Activated T-helper 2 cell treated with anti-CD3 and anti-CD28 coated beads, Interferon-gamma antibody, Interleukin-2, Interleukin-4, amounts not matched to agents 10 μg/mL and 5 μg/mL and 100 μg/mL, durations not matched to agents 14 hours and 24 hours and 36 hours (primary cell): ENCODE data around the gene ANKZF1. TPM values are rescaled to one million over a fixed set of nuclear protein-coding genes. Genes with fewer than 3 reads are reported as not detected.

Experiments used
- DNase-seq: peaks from one replicate; pipeline ENCODE4 v3.0.0; 2021; ENCODE audit warnings: low spot score
- H3K27ac Mint-ChIP-seq: one replicate; pipeline ENCODE4 v1.8.0; 2021; ENCODE audit warnings: mixed read lengths
- H3K27me3 Mint-ChIP-seq: one replicate; pipeline ENCODE4 v1.8.0; 2021; ENCODE audit warnings: low read depth, mixed read lengths
- H3K36me3 Mint-ChIP-seq: one replicate; pipeline ENCODE4 v1.8.0; 2021; ENCODE audit warnings: low read depth, mixed read lengths
- H3K4me1 Mint-ChIP-seq: one replicate; pipeline ENCODE4 v1.8.0; 2021; ENCODE audit warnings: low read depth, mixed read lengths
- H3K4me3 Mint-ChIP-seq: one replicate; pipeline ENCODE4 v1.8.0; 2021; ENCODE audit warnings: low read depth, mild to moderate bottlenecking, moderate library complexity, mixed read lengths
- H3K9me3 Mint-ChIP-seq: one replicate; pipeline ENCODE4 v1.8.0; 2021; ENCODE audit warnings: mixed read lengths
- intact Hi-C: fragments of 100-400 bp; cut with micrococcal nuclease; formaldehyde crosslinking; loops from one replicate; pipeline ENCODE4 v1.15.1; 2023
- total RNA-seq: library from RNA; stranded (reverse); gene quantifications from 2 replicates; pipeline ENCODE4 v1.2.3, GENCODE V29; 2022

ANKZF1 gene
- total RNA-seq, 1 donor from 2014 or later: 133 TPM

- peaks cover 3% of the 10 kb centered on the region for H3K27me3 Mint-ChIP-seq
- intact Hi-C loops: loop anchor here (2.0 kb wide), 2 partner anchors 59 to 75 kb away; partner anchors contain the start of gene ABCB6
- peak overlapping the region; percentile 91 for H3K27ac Mint-ChIP-seq
- DNase-seq: peak; percentile 64
- H3K4me3 Mint-ChIP-seq: peak overlapping the region; percentile 68
- peaks cover 38% of the 10 kb centered on the region for H3K4me1 Mint-ChIP-seq
- peaks cover 23% of the 10 kb centered on the region for H3K36me3 Mint-ChIP-seq
- no peaks in the 10 kb centered on the region for H3K9me3 Mint-ChIP-seq
These were observed 48.4 kb downstream of the ANKZF1 start for GRCh38 chr2:219277703-219278654.

DNA sequence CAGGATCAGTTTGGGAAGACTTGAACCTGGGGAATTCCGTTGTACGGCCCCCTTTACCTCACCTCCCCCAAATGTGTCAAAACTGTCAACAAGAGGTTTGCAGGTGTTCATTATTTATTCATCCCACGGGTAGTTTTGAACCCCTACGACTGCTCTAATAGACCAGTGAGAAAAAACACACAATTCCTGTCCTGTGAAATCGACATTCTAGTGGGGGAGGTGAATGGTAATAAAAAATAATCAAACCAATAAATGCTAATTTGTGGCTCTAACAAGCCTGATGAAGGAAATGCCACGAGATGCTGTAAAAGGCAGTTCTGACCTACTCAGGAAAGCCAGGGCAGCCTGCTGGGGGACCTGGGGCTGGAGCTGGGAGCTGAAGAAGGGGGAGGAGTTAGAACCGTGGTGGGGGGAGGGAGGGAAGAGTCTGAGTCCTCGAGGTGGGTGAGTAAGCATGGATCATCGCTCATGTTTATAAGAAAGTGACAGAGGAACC is 49.1 kb downstream of the ANKZF1 start:
- intact Hi-C loops: loop anchor here (1.0 to 2.0 kb wide), 10 partner anchors 16 to 881 kb away; partner anchors contain the start of genes ABCB6, ANKZF1, ATG9A and NHEJ1
- Mint-ChIP-seq H3K9me3 (no peaks in the 10 kb centered on the region), H3K4me1 (peaks cover 39% of the 10 kb centered on the region), H3K27ac (peak overlapping the region; percentile 91), H3K4me3 (peak overlapping the region; percentile 85), H3K27me3 (peaks cover 3% of the 10 kb centered on the region), H3K36me3 (peaks cover 30% of the 10 kb centered on the region)
- no peak for DNase-seq

GRCh38 chr2:219279151-219279915 is 49.7 kb downstream of the ANKZF1 start, which contains the start of gene DNAJB2:
Gene DNAJB2 (plus strand): TSS chr2:219279366. CDS start chr2:219279834, 468 bp downstream.
- H3K4me1 Mint-ChIP-seq: peaks cover 39% of the 10 kb centered on the region
- peak; percentile 98 for DNase-seq
- peak within 1 kb of the TSS; percentile 91 for H3K27ac Mint-ChIP-seq
- H3K4me3 Mint-ChIP-seq: peak within 1 kb of the TSS; percentile 85
- no peaks in the 10 kb centered on the region for H3K9me3 Mint-ChIP-seq
- H3K27me3 Mint-ChIP-seq: peaks cover 3% of the 10 kb centered on the region
- H3K36me3 Mint-ChIP-seq: peaks cover 31% of the 10 kb centered on the region
- intact Hi-C loops: loop anchor here (1.0 to 2.0 kb wide), 10 partner anchors 15 to 882 kb away; partner anchors contain the start of genes ABCB6, ANKZF1, ATG9A and NHEJ1

- no peaks in the 10 kb centered on the region for H3K27me3 Mint-ChIP-seq
- H3K27ac Mint-ChIP-seq: peak overlapping the region; percentile 91
- H3K9me3 Mint-ChIP-seq: no peaks in the 10 kb centered on the region
- peaks cover 39% of the 10 kb centered on the region for H3K4me1 Mint-ChIP-seq
- no peak for DNase-seq
- intact Hi-C loops: loop anchor here (1.0 to 2.0 kb wide), 10 partner anchors 14 to 883 kb away; partner anchors contain the start of genes ABCB6, ANKZF1, ATG9A and NHEJ1
- peak overlapping the region; percentile 85 for H3K4me3 Mint-ChIP-seq
- peaks cover 31% of the 10 kb centered on the region for H3K36me3 Mint-ChIP-seq
These were observed 50.4 kb downstream of the ANKZF1 start for GRCh38 chr2:219279916-219280516.

DNA sequence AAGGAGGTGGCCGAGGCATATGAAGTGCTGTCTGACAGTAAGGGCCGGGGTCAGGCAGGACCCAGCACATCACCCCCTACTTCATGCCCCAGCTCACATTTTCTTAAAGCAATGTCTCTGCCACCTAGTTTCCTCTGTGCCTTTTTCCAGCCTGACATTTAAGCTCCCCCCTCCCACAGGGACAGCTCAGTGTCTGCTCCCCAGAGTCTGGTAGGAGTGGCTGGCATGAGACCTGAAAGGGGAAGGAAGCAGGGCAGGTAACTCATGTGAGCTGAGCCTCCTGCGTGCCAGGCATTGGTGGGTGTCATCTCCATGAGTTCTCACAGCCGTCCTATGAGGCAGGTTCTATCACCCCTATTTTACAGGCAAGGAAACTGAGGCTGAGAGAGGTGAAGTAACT is 51.0 kb downstream of the ANKZF1 start:
- H3K36me3 Mint-ChIP-seq: peaks cover 34% of the 10 kb centered on the region
- H3K4me1 Mint-ChIP-seq: peaks cover 39% of the 10 kb centered on the region
- intact Hi-C loops: no loop called here
- peak overlapping the region; percentile 91 for H3K27ac Mint-ChIP-seq
- peak overlapping the region; percentile 85 for H3K4me3 Mint-ChIP-seq
- no peaks in the 10 kb centered on the region for H3K9me3 Mint-ChIP-seq
- H3K27me3 Mint-ChIP-seq: no peaks in the 10 kb centered on the region
- DNase-seq: no peak

DNA sequence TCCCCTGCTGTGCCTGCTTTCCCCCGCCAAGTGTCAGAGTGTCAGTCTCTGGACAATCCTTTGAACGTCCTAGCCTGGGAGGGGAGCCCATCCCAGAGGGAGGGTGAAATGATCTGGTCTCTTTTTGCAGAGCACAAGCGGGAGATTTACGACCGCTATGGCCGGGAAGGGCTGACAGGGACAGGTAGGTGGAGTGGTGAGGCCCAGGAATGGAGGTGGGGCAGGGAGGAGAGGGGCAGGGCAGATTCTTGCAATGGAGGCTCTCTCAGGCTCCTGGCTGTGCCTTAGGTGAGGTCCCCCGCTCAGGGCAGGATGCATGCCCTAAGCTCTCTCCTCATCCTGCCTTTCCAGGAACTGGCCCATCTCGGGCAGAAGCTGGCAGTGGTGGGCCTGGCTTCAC is 52.0 kb downstream of the ANKZF1 start:
- H3K4me1 Mint-ChIP-seq: peaks cover 39% of the 10 kb centered on the region
- H3K27ac Mint-ChIP-seq: no peak overlapping the region
- no peak for DNase-seq
- H3K9me3 Mint-ChIP-seq: no peaks in the 10 kb centered on the region
- intact Hi-C loops: no loop called here
- no peak overlapping the region for H3K4me3 Mint-ChIP-seq
- peaks cover 41% of the 10 kb centered on the region for H3K36me3 Mint-ChIP-seq
- H3K27me3 Mint-ChIP-seq: no peaks in the 10 kb centered on the region

- H3K4me1 Mint-ChIP-seq: peaks cover 35% of the 10 kb centered on the region
- H3K36me3 Mint-ChIP-seq: peaks cover 41% of the 10 kb centered on the region
- intact Hi-C loops: no loop called here
- no peak for DNase-seq
- H3K27me3 Mint-ChIP-seq: no peaks in the 10 kb centered on the region
- H3K4me3 Mint-ChIP-seq: no peak overlapping the region
- H3K9me3 Mint-ChIP-seq: no peaks in the 10 kb centered on the region
- H3K27ac Mint-ChIP-seq: no peak overlapping the region
These were observed 52.8 kb downstream of the ANKZF1 start for GRCh38 chr2:219282375-219282774.

GRCh38 chr2:219282943-219283581 is 53.5 kb downstream of the ANKZF1 start:
- peaks cover 41% of the 10 kb centered on the region for H3K36me3 Mint-ChIP-seq
- H3K27me3 Mint-ChIP-seq: no peaks in the 10 kb centered on the region
- intact Hi-C loops: no loop called here
- no peak for DNase-seq
- H3K4me3 Mint-ChIP-seq: no peak overlapping the region
- H3K9me3 Mint-ChIP-seq: no peaks in the 10 kb centered on the region
- H3K4me1 Mint-ChIP-seq: peaks cover 28% of the 10 kb centered on the region
- peak overlapping the region; percentile 52 for H3K27ac Mint-ChIP-seq

GRCh38 chr2:219284501-219285372 is 55.1 kb downstream of the ANKZF1 start:
- intact Hi-C loops: no loop called here
- Mint-ChIP-seq H3K4me3 (no peak overlapping the region), H3K9me3 (no peaks in the 10 kb centered on the region), H3K36me3 (peaks cover 41% of the 10 kb centered on the region), H3K4me1 (peaks cover 17% of the 10 kb centered on the region), H3K27me3 (no peaks in the 10 kb centered on the region), H3K27ac (no peak overlapping the region)
- no peak for DNase-seq

GRCh38 chr2:219285373-219285735 is 55.7 kb downstream of the ANKZF1 start:
- peaks cover 41% of the 10 kb centered on the region for H3K36me3 Mint-ChIP-seq

DNA sequence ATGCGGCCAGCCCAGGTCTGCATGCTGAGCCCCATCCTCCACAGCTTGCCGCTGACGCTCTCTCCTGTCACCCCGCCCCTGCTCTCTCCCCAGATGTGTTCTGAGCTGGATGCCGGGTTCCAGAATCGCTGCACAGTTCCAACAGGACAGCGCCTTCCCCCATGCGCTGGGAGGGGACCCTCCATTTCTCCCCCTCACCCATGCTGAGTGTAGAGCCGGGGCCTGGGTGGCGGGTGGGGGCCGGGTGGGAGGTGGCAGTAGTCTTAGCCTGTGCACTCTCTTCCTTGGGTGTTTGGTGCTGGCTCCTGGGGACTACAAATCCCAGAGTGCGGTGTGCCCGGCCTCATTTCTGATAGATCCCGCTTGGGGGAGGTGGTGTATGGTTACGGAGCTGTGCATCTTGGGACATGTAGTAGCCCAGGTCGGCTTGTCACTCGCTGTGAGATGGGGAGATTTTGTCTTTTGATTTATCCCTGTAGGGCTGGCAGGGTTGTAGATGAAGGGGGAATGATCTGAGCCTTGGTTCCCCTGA is 56.4 kb downstream of the ANKZF1 start:
- intact Hi-C loops: no loop called here
- Mint-ChIP-seq H3K36me3 (peaks cover 37% of the 10 kb centered on the region), H3K4me1 (peaks cover 6% of the 10 kb centered on the region), H3K9me3 (no peaks in the 10 kb centered on the region), H3K27ac (no peak overlapping the region), H3K4me3 (no peak overlapping the region), H3K27me3 (no peaks in the 10 kb centered on the region)
- DNase-seq: no peak

More at GRCh38 chr2:219285373-219285735, 55.7 kb downstream of the ANKZF1 start:
- Mint-ChIP-seq H3K27me3 (no peaks in the 10 kb centered on the region), H3K9me3 (no peaks in the 10 kb centered on the region), H3K27ac (no peak overlapping the region), H3K4me1 (peaks cover 11% of the 10 kb centered on the region), H3K4me3 (no peak overlapping the region)
- no peak for DNase-seq
- intact Hi-C loops: no loop called here
